Left ventricle myocardium inferior (tissue), 1 donor: ENCODE measurements around the gene BARX2. TPM values are rescaled to one million over a fixed set of nuclear protein-coding genes. Genes with fewer than 3 reads are reported as not detected.

ENCODE experiments used
- DNase-seq: peaks from one replicate; pipeline ENCODE4 v3.0.0-alpha.2; 2020
- H3K27ac ChIP-seq: fragments of 200-600 bp; replicated peaks from 2 replicates; pipeline ENCODE4 v1.8.0; 2021
- H3K27me3 ChIP-seq: fragments of 200-600 bp; 2 replicates; pipeline ENCODE4 v1.8.0; 2021; ENCODE audit warnings: low read depth
- H3K36me3 ChIP-seq: fragments of 200-600 bp; 2 replicates; pipeline ENCODE4 v1.8.0; 2021
- H3K4me1 ChIP-seq: fragments of 200-600 bp; 2 replicates; pipeline ENCODE4 v1.8.0; 2021
- H3K4me3 ChIP-seq: fragments of 200-600 bp; 2 replicates; pipeline ENCODE4 v1.8.0; 2021; ENCODE audit warnings: mild to moderate bottlenecking, moderate library complexity
- H3K9me3 ChIP-seq: fragments of 200-600 bp; replicated peaks from 2 replicates; pipeline ENCODE4 v1.8.0; 2021
- CTCF ChIP-seq: fragments of 200-600 bp; IDR thresholded peaks from 2 replicates; pipeline ENCODE4 v1.8.0; 2021; ENCODE audit warnings: antibody characterized with exemption, mild to moderate bottlenecking, borderline replicate concordance
- intact Hi-C: fragments of 100-400 bp; cut with micrococcal nuclease; formaldehyde crosslinking; loops from one replicate; pipeline ENCODE4 v1.11.0; 2022
- total RNA-seq: library from RNA; stranded (reverse); fragmentation: NEBNext Ultra II Directional; extraction: Animal tissue kit (Norgen Biotek cat#: 25700); gene quantifications from one replicate; pipeline ENCODE4 v1.2.1, GENCODE V29; 2021
- donor health status: DM: no; HTN: yes; CAD: no; lungs with severe emphysema.

Gene BARX2
- total RNA-seq, 1 donor from 2014 or later: not detected

GRCh38 chr11:129354691-129355090 is 21.0 kb upstream of the BARX2 start:
- Histone ChIP-seq H3K9me3 (peaks cover 6% of the 10 kb centered on the region), H3K27ac (no peak overlapping the region), H3K36me3 (no peaks in the 10 kb centered on the region), H3K27me3 (peaks cover 52% of the 10 kb centered on the region), H3K4me1 (no peaks in the 10 kb centered on the region), H3K4me3 (no peak overlapping the region)
- intact Hi-C loops: no loop called here
- TF ChIP-seq CTCF: no peak
- DNase-seq: no peak

GRCh38 chr11:129359748-129360147 is 15.9 kb upstream of the BARX2 start:
- Histone ChIP-seq H3K36me3 (no peaks in the 10 kb centered on the region), H3K9me3 (peaks cover 15% of the 10 kb centered on the region), H3K4me3 (no peak overlapping the region), H3K27ac (no peak overlapping the region), H3K4me1 (no peaks in the 10 kb centered on the region), H3K27me3 (peaks cover 56% of the 10 kb centered on the region)
- no peak for TF ChIP-seq CTCF
- intact Hi-C loops: no loop called here
- DNase-seq: no peak

GRCh38 chr11:129364143-129364654 is 11.4 kb upstream of the BARX2 start:
- peaks cover 81% of the 10 kb centered on the region for H3K27me3 ChIP-seq
- H3K4me3 ChIP-seq: peak overlapping the region; percentile 26
- peak; percentile 97 for TF ChIP-seq CTCF
- no peaks in the 10 kb centered on the region for H3K4me1 ChIP-seq
- H3K36me3 ChIP-seq: no peaks in the 10 kb centered on the region
- intact Hi-C loops: no loop called here
- H3K9me3 ChIP-seq: peaks cover 14% of the 10 kb centered on the region
- H3K27ac ChIP-seq: no peak overlapping the region
- peak; percentile 65 for DNase-seq

GRCh38 chr11:129365816-129366215 is 9.8 kb upstream of the BARX2 start:
- H3K27ac ChIP-seq: no peak overlapping the region
- peaks cover 97% of the 10 kb centered on the region for H3K27me3 ChIP-seq
- H3K4me1 ChIP-seq: no peaks in the 10 kb centered on the region
- H3K9me3 ChIP-seq: no peaks in the 10 kb centered on the region
- DNase-seq: no peak
- TF ChIP-seq CTCF: no peak
- no peaks in the 10 kb centered on the region for H3K36me3 ChIP-seq
- intact Hi-C loops: no loop called here
- no peak overlapping the region for H3K4me3 ChIP-seq

- Histone ChIP-seq H3K4me1 (no peaks in the 10 kb centered on the region), H3K27ac (no peak overlapping the region), H3K9me3 (no peaks in the 10 kb centered on the region), H3K27me3 (peaks cover 100% of the 10 kb centered on the region), H3K36me3 (no peaks in the 10 kb centered on the region), H3K4me3 (no peak overlapping the region)
- intact Hi-C loops: no loop called here
- TF ChIP-seq CTCF: no peak
- no peak for DNase-seq
Measured at GRCh38 chr11:129366737-129367597, 8.7 kb upstream of the BARX2 start.
